ENCODE results near the gene NDUFB10. TPM values are rescaled to one million over a fixed set of nuclear protein-coding genes. Genes with fewer than 3 reads are reported as not detected.

Gene NDUFB10
- total RNA-seq, 1 donor from 2014 or later = 128 TPM

GRCh38 chr16:2009791-2010510 lies 50.6 kb downstream of the NDUFB10 start, which contains the start of gene ZNF598:
TSS of gene ZNF598 (minus strand) at chr16:2009821.
- Mint-ChIP-seq H3K27me3 (ENCODE audit: low read depth) (no peaks in the 10 kb centered on the region), H3K27ac (ENCODE audit: unreplicated experiment) (peak within 1 kb of the TSS; percentile 89), H3K4me3 (peak within 1 kb of the TSS; percentile 95), H3K9me3 (no peaks in the 10 kb centered on the region), H3K4me1 (peaks cover 25% of the 10 kb centered on the region), H3K36me3 (ENCODE audit: low read depth) (no peaks in the 10 kb centered on the region)
- DNase-seq (ENCODE audit: low read depth, low spot score) = peak; percentile 62
- TF ChIP-seq CTCF (conservative IDR thresholded peaks at IDR 0.05) = peak; percentile 23

Other genes with a start within 250 kb of the NDUFB10 start
- gene NME3, start 188.0 kb upstream of the NDUFB10 start, total RNA-seq = 35.0 and 38.0 TPM in 2 replicates
- gene EME2, start 186.7 kb upstream of the NDUFB10 start, total RNA-seq = 36.5 and 37.0 TPM in 2 replicates
- gene MRPS34, start 186.4 kb upstream of the NDUFB10 start, total RNA-seq = 135 and 141 TPM in 2 replicates
- gene SPSB3, start 177.0 kb upstream of the NDUFB10 start, total RNA-seq = 23.1 and 23.8 TPM in 2 replicates
- 71.0 and 73.8 TPM in 2 replicates for gene NUBP2, start 176.6 kb upstream of the NDUFB10 start, total RNA-seq
- gene IGFALS, start 165.8 kb upstream of the NDUFB10 start, total RNA-seq = 0.14 TPM in 1 of 2 replicates, not detected in the other
- 31.1 TPM in 2 replicates for gene HAGH, start 132.7 kb upstream of the NDUFB10 start, total RNA-seq
- 27.2 and 28.0 TPM in 2 replicates for gene FAHD1, start 132.3 kb upstream of the NDUFB10 start, total RNA-seq
- not detected in 2 replicates for gene MEIOB, start 87.4 kb upstream of the NDUFB10 start, total RNA-seq
- not detected in 2 replicates for gene HS3ST6, start 41.1 kb upstream of the NDUFB10 start, total RNA-seq
- 29.8 and 30.5 TPM in 2 replicates for gene MSRB1, start 16.3 kb upstream of the NDUFB10 start, total RNA-seq
- gene RPL3L, start 4.8 kb upstream of the NDUFB10 start, total RNA-seq = not detected in 2 replicates
- 3,479 and 3,508 TPM in 2 replicates for gene RPS2, start 5.3 kb downstream of the NDUFB10 start, total RNA-seq
- gene RNF151, start 7.3 kb downstream of the NDUFB10 start, total RNA-seq = not detected in 2 replicates
- gene TBL3, start 12.5 kb downstream of the NDUFB10 start, total RNA-seq = 39.5 and 39.6 TPM in 2 replicates
- gene NOXO1, start 21.9 kb downstream of the NDUFB10 start, total RNA-seq = 0.63 and 0.75 TPM in 2 replicates
- 42.5 and 43.3 TPM in 2 replicates for gene GFER, start 24.7 kb downstream of the NDUFB10 start, total RNA-seq
- gene SYNGR3, start 30.4 kb downstream of the NDUFB10 start, total RNA-seq = 2.1 and 2.2 TPM in 2 replicates
- 55.7 and 62.5 TPM in 2 replicates for gene ZNF598, start 50.3 kb downstream of the NDUFB10 start, total RNA-seq
- 0.82 and 1.3 TPM in 2 replicates for gene NPW, start 60.2 kb downstream of the NDUFB10 start, total RNA-seq
- 7.6 and 8.1 TPM in 2 replicates for gene NHERF2, start 67.4 kb downstream of the NDUFB10 start, total RNA-seq
- gene NTHL1, start 88.3 kb downstream of the NDUFB10 start, total RNA-seq = 50.7 and 51.9 TPM in 2 replicates
- 175 and 180 TPM in 2 replicates for gene TSC2, start 88.4 kb downstream of the NDUFB10 start, total RNA-seq
- 108 and 115 TPM in 2 replicates for gene PKD1, start 176.4 kb downstream of the NDUFB10 start, total RNA-seq
- 0.64 and 0.98 TPM in 2 replicates for gene RAB26, start 189.1 kb downstream of the NDUFB10 start, total RNA-seq
- gene TRAF7, start 196.2 kb downstream of the NDUFB10 start, total RNA-seq = 82.2 and 85.5 TPM in 2 replicates
- gene CASKIN1, start 237.1 kb downstream of the NDUFB10 start, total RNA-seq = 18.9 and 20.2 TPM in 2 replicates
- 68.1 and 69.2 TPM in 2 replicates for gene MLST8, start 245.9 kb downstream of the NDUFB10 start, total RNA-seq

Measured in neural crest cell (in vitro differentiated cells).